MM.1S (cell line): Measurements from ENCODE around the gene TKT.
"Not testable (repeated sequence)": the region's sequence is repeated elsewhere in the genome, so short reads cannot be mapped to it uniquely, and the experiment has no call there.

Experiments used
- DNase-seq: peaks from one replicate; pipeline ENCODE4 v3.0.0-alpha.2; 2015
- H2AFZ ChIP-seq: fragments of 300-600 bp; sonication (generic); 2 replicates; pipeline ENCODE4 v1.6.0; 2016; ENCODE audit warnings: antibody characterized with exemption, low read length
- H3F3A ChIP-seq: fragments of 300-600 bp; sonication (generic); 2 replicates; pipeline ENCODE4 v1.6.1; 2016; ENCODE audit warnings: mild to moderate bottlenecking, antibody characterized with exemption, low read length, moderate library complexity, mixed read lengths; ENCODE audit not compliant: insufficient read depth
- H3K27ac ChIP-seq: fragments of 300-600 bp; sonication (generic); 2 replicates; pipeline ENCODE4 v1.5.1; 2016; ENCODE audit warnings: mild to moderate bottlenecking, low read length
- H3K27me3 ChIP-seq: fragments of 300-600 bp; sonication (generic); replicated peaks from 2 replicates; pipeline ENCODE4 v1.6.0; 2016; ENCODE audit warnings: low read length; ENCODE audit not compliant: insufficient read depth
- H3K36me3 ChIP-seq: fragments of 300-600 bp; sonication (generic); replicated peaks from 2 replicates; pipeline ENCODE4 v1.6.1; 2016; ENCODE audit warnings: mild to moderate bottlenecking, low read length, mixed read lengths; ENCODE audit not compliant: insufficient read depth
- H3K4me1 ChIP-seq: fragments of 300-600 bp; sonication (generic); 2 replicates; pipeline ENCODE4 v1.6.1; 2016; ENCODE audit warnings: low read length, mixed read lengths
- H3K4me2 ChIP-seq: fragments of 300-600 bp; sonication (generic); 2 replicates; pipeline ENCODE4 v1.6.0; 2016; ENCODE audit warnings: low read depth, low read length
- H3K4me3 ChIP-seq: fragments of 300-600 bp; sonication (generic); 2 replicates; pipeline ENCODE4 v1.5.1; 2016; ENCODE audit warnings: low read length, mixed read lengths
- H3K79me2 ChIP-seq: fragments of 300-600 bp; sonication (generic); 2 replicates; pipeline ENCODE4 v1.6.1; 2016; ENCODE audit warnings: mixed run types, low read length, mixed read lengths
- H3K9ac ChIP-seq: fragments of 300-600 bp; sonication (generic); 2 replicates; pipeline ENCODE4 v1.6.1; 2016; ENCODE audit warnings: low read length, mixed read lengths
- H3K9me2 ChIP-seq: fragments of 300-600 bp; sonication (generic); replicated peaks from 2 replicates; pipeline ENCODE4 v1.6.1; 2016; ENCODE audit warnings: mild to moderate bottlenecking, low read length, mixed read lengths; ENCODE audit not compliant: insufficient read depth
- H3K9me3 ChIP-seq: fragments of 300-600 bp; sonication (generic); replicated peaks from 2 replicates; pipeline ENCODE4 v1.6.1; 2016; ENCODE audit warnings: mild to moderate bottlenecking, low read length, mixed read lengths; ENCODE audit not compliant: insufficient read depth
- H4K20me1 ChIP-seq: fragments of 300-600 bp; sonication (generic); 2 replicates; pipeline ENCODE4 v1.6.1; 2016; ENCODE audit warnings: mild to moderate bottlenecking, low read length, moderate library complexity, mixed read lengths; ENCODE audit not compliant: insufficient read depth
- CTCF ChIP-seq: fragments of 300-600 bp; sonication (generic); IDR thresholded peaks from 2 replicates; pipeline ENCODE4 v1.5.1; 2016; ENCODE audit warnings: antibody characterized with exemption, low read length, mixed read lengths
- EZH2 ChIP-seq: fragments of 300-600 bp; sonication (generic); optimal IDR thresholded peaks from 2 replicates; pipeline ENCODE3; 2017; ENCODE audit warnings: low read depth, mild to moderate bottlenecking, antibody characterized with exemption, low read length, mixed read lengths
- EZH2phosphoT487 ChIP-seq: fragments of 300-600 bp; sonication (generic); IDR thresholded peaks from 2 replicates; pipeline ENCODE4 v1.6.1; 2018; ENCODE audit warnings: antibody characterized with exemption, low read length

The TKT gene

GRCh38 chr3:53273146-53273670 is 17.4 kb upstream of the TKT start:
- H3K4me1 ChIP-seq, result peaks cover 14% of the 10 kb centered on the region
- no peaks in the 10 kb centered on the region for H3K36me3 ChIP-seq
- no peak overlapping the region for H3K27ac ChIP-seq
- H3K27me3 ChIP-seq, result no peaks in the 10 kb centered on the region
- H3K9me2 ChIP-seq, result no peaks in the 10 kb centered on the region
- H2AFZ ChIP-seq, result no peak overlapping the region
- H3K4me2 ChIP-seq, result no peak overlapping the region
- H3K9ac ChIP-seq, result no peak overlapping the region
- TF ChIP-seq CTCF (no peak), EZH2phosphoT487 (no peak), EZH2 (no peak)
- DNase-seq, result no peak
- H4K20me1 ChIP-seq, result no peaks in the 10 kb centered on the region
- no peak overlapping the region for H3K4me3 ChIP-seq
- no peaks in the 10 kb centered on the region for H3K9me3 ChIP-seq
- H3F3A ChIP-seq, result peaks cover 8% of the 10 kb centered on the region
- no peaks in the 10 kb centered on the region for H3K79me2 ChIP-seq

DNA sequence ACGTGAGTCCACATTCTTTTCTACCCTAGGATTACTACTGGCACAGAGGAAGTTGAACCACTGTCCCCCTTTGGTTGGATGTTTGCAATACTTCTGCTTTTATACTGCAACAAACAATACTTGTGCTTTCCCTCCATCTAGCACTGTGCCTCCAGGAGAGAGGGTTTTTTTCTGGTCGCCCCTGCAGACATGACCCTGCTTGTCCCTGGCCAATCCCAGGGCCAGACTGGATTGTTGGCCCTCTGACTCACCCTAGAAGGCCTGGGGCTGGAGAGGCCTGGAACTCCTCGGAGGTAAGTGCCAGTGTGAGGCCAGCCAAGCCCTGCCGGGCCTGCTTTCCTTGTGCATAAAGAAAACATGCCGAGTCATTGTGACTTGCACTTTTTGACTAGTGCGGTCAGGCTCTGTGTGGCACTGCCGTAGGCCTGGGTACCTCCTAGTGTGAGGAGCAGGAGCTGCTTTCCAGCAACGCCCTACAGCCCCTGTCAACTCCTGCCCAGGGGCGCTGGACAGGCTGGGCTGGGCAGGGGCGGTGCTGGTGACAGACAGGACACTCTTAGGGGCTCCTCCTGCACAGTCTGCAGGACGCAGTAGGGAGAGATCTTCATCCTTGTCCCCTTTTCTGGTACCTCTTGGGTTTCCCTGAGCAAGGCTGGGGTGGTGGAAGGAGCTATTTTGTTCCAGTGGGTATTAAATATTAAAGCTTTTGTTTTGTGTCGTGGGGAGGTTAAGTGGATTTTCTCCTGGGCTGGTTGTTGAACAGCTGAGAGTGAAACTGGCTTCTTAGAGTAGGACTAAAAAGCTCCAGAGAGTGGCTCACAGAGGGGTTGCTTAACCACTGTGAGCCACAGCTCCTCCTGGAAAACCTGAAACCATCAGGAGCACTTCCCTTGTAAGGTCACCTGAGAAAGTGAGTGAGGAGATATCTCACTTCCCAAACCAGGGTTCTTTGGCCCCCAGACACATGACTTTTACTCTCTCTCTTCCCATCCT is 14.4 kb upstream of the TKT start:
- H3K27ac ChIP-seq, result peak overlapping the region; percentile 62
- no peaks in the 10 kb centered on the region for H3K36me3 ChIP-seq
- H3K9me3 ChIP-seq, result no peaks in the 10 kb centered on the region
- TF ChIP-seq EZH2, result no peak
- TF ChIP-seq CTCF, result peak; percentile 14; the same call in 1 of the 2 replicates
- H3K9ac ChIP-seq, result peak overlapping the region; percentile 55
- peak; percentile 94 for DNase-seq
- H3K27me3 ChIP-seq, result no peaks in the 10 kb centered on the region
- H3K79me2 ChIP-seq, result no peaks in the 10 kb centered on the region
- H4K20me1 ChIP-seq, result no peaks in the 10 kb centered on the region
- peaks cover 14% of the 10 kb centered on the region for H3K4me1 ChIP-seq
- no peaks in the 10 kb centered on the region for H3K9me2 ChIP-seq
- H3K4me2 ChIP-seq, result peak overlapping the region; percentile 83
- peak overlapping the region; percentile 86 for H2AFZ ChIP-seq
- peak overlapping the region; percentile 25; the same call in 1 of the 2 replicates for H3K4me3 ChIP-seq
- peaks cover 8% of the 10 kb centered on the region for H3F3A ChIP-seq

DNA sequence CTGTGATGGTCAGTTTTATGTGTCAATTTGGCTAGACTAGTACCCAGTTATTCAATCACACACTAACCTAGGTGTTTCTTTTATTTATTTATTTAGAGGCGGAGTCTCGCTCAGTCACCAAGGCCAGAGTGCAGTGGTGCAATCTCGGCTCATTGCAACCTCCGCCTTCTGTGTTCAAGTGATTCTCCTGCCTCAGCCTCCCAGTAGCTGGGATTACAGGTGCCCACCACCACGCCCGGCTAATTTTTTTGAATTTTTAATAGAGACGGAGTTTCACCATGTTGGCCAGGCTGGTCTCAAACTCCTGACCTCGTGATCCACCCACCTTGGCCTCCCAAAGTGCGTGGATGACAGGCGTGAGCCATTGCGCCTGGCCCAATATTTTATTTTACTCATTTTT is 13.4 kb upstream of the TKT start:
- not testable (repeated sequence) for H3K36me3 ChIP-seq, H3K27ac ChIP-seq, H4K20me1 ChIP-seq, H3K9ac ChIP-seq, H3K9me2 ChIP-seq, H3K4me2 ChIP-seq, H3K79me2 ChIP-seq, DNase-seq, H2AFZ ChIP-seq, H3K9me3 ChIP-seq, H3K4me3 ChIP-seq, H3F3A ChIP-seq, H3K27me3 ChIP-seq
- H3K4me1 ChIP-seq, result peaks cover 14% of the 10 kb centered on the region

DNA sequence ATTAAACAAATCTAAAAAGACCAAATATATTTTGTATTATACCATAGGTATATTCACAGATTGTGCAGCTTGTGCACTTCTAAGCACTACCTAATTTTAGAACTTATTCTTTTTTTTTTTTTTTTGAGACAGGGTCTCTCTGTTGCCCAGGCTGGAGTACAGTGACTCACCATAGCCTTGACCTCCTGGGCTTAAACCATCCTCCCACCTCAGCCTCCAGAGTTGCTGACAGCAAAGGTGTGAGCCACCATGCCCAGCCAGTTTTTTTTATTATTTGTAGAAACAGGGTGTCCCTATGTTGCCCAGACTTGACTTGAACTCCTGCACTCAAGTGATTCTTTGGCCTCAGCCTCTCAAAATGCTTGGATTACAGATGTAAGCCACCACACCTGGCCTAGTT is 11.9 kb upstream of the TKT start:
- H3K4me1 ChIP-seq, result peaks cover 14% of the 10 kb centered on the region
- DNase-seq, result no peak
- no peak overlapping the region for H3K27ac ChIP-seq
- no peaks in the 10 kb centered on the region for H4K20me1 ChIP-seq
- no peak overlapping the region for H2AFZ ChIP-seq
- no peaks in the 10 kb centered on the region for H3K9me2 ChIP-seq
- H3K9me3 ChIP-seq, result no peaks in the 10 kb centered on the region
- no peak overlapping the region for H3K4me2 ChIP-seq
- no peaks in the 10 kb centered on the region for H3K36me3 ChIP-seq
- no peaks in the 10 kb centered on the region for H3K79me2 ChIP-seq
- TF ChIP-seq EZH2 (no peak), EZH2phosphoT487 (no peak), CTCF (no peak)
- peaks cover 8% of the 10 kb centered on the region for H3F3A ChIP-seq
- H3K27me3 ChIP-seq, result no peaks in the 10 kb centered on the region
- no peak overlapping the region for H3K9ac ChIP-seq
- no peak overlapping the region for H3K4me3 ChIP-seq
